KMS-11 (cell line): ENCODE results near the gene EVI5L.

Source experiments
- H2AFZ ChIP-seq: fragments of 200-600 bp; sonication (generic); 2 replicates; pipeline ENCODE4 v1.6.1; 2016; ENCODE audit warnings: antibody characterized with exemption, mixed run types, low read depth
- H3K27ac ChIP-seq: fragments of 200-600 bp; sonication (generic); 2 replicates; pipeline ENCODE4 v1.6.1; 2016; ENCODE audit warnings: mild to moderate bottlenecking, mixed run types
- H3K27me3 ChIP-seq: fragments of 200-600 bp; sonication (generic); 2 replicates; pipeline ENCODE4 v1.6.1; 2017; ENCODE audit warnings: mild to moderate bottlenecking, low read depth, mixed run types, moderate library complexity; ENCODE audit not compliant: insufficient read depth
- H3K36me3 ChIP-seq: fragments of 200-600 bp; sonication (generic); 2 replicates; pipeline ENCODE4 v1.6.1; 2017; ENCODE audit warnings: mild to moderate bottlenecking, mixed run types; ENCODE audit not compliant: insufficient read depth
- H3K4me1 ChIP-seq: fragments of 200-600 bp; sonication (generic); 2 replicates; pipeline ENCODE4 v1.6.1; 2016; ENCODE audit warnings: mild to moderate bottlenecking, low read depth, mixed run types; ENCODE audit not compliant: poor library complexity, severe bottlenecking
- H3K4me2 ChIP-seq: fragments of 200-600 bp; sonication (generic); 2 replicates; pipeline ENCODE4 v1.7.0; 2016; ENCODE audit warnings: mild to moderate bottlenecking, mixed run types
- H3K4me3 ChIP-seq: fragments of 200-600 bp; sonication (generic); IDR thresholded peaks from 2 replicates; pipeline ENCODE4 v1.6.1; 2017; ENCODE audit warnings: low read depth, low read length, mixed read lengths; ENCODE audit not compliant: insufficient read depth
- H3K79me2 ChIP-seq: fragments of 200-600 bp; sonication (generic); 2 replicates; pipeline ENCODE4 v1.6.1; 2016; ENCODE audit warnings: low read depth, mixed run types; ENCODE audit not compliant: insufficient read depth
- H3K9ac ChIP-seq: fragments of 200-600 bp; sonication (generic); 2 replicates; pipeline ENCODE4 v1.6.1; 2016; ENCODE audit warnings: mild to moderate bottlenecking, mixed run types
- H4K20me1 ChIP-seq: fragments of 200-600 bp; sonication (generic); 2 replicates; pipeline ENCODE4 v1.6.1; 2016; ENCODE audit warnings: mild to moderate bottlenecking, mixed run types; ENCODE audit not compliant: insufficient read depth
- TF ChIP-seq, protein P1 (sequence below): fragments of 200-600 bp; sonication (generic); conservative IDR thresholded peaks from 2 replicates; pipeline ENCODE4 v1.6.1; 2017; ENCODE audit warnings: low read depth, mild to moderate bottlenecking, antibody characterized with exemption, low read length, moderate library complexity, mixed read lengths

Gene EVI5L

GRCh38 chr19:7845390-7846154 is 15.6 kb downstream of the EVI5L start:
- no peaks in the 10 kb centered on the region for H3K79me2 ChIP-seq
- H3K4me1 ChIP-seq: no peaks in the 10 kb centered on the region
- H2AFZ ChIP-seq: no peak overlapping the region
- H3K4me2 ChIP-seq: no peak overlapping the region
- no peak overlapping the region for H3K27ac ChIP-seq
- no peaks in the 10 kb centered on the region for H4K20me1 ChIP-seq
- TF ChIP-seq, protein P1, sequence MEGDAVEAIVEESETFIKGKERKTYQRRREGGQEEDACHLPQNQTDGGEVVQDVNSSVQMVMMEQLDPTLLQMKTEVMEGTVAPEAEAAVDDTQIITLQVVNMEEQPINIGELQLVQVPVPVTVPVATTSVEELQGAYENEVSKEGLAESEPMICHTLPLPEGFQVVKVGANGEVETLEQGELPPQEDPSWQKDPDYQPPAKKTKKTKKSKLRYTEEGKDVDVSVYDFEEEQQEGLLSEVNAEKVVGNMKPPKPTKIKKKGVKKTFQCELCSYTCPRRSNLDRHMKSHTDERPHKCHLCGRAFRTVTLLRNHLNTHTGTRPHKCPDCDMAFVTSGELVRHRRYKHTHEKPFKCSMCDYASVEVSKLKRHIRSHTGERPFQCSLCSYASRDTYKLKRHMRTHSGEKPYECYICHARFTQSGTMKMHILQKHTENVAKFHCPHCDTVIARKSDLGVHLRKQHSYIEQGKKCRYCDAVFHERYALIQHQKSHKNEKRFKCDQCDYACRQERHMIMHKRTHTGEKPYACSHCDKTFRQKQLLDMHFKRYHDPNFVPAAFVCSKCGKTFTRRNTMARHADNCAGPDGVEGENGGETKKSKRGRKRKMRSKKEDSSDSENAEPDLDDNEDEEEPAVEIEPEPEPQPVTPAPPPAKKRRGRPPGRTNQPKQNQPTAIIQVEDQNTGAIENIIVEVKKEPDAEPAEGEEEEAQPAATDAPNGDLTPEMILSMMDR: no peak
- no peaks in the 10 kb centered on the region for H3K27me3 ChIP-seq
- H3K36me3 ChIP-seq: no peaks in the 10 kb centered on the region
- no peak overlapping the region for H3K9ac ChIP-seq
- no peak overlapping the region for H3K4me3 ChIP-seq

GRCh38 chr19:7846155-7846646 is 16.2 kb downstream of the EVI5L start:
- H3K9ac ChIP-seq: no peak overlapping the region
- H3K79me2 ChIP-seq: no peaks in the 10 kb centered on the region
- no peaks in the 10 kb centered on the region for H3K4me1 ChIP-seq
- H3K4me3 ChIP-seq: no peak overlapping the region
- H2AFZ ChIP-seq: no peak overlapping the region
- H3K27me3 ChIP-seq: no peaks in the 10 kb centered on the region
- TF ChIP-seq, protein P1: no peak
- H4K20me1 ChIP-seq: no peaks in the 10 kb centered on the region
- H3K27ac ChIP-seq: no peak overlapping the region
- no peaks in the 10 kb centered on the region for H3K36me3 ChIP-seq
- no peak overlapping the region for H3K4me2 ChIP-seq

- Histone ChIP-seq H3K79me2 (no peaks in the 10 kb centered on the region), H3K4me3 (no peak overlapping the region)
Measured at GRCh38 chr19:7847664-7848063, 17.6 kb downstream of the EVI5L start.

DNA sequence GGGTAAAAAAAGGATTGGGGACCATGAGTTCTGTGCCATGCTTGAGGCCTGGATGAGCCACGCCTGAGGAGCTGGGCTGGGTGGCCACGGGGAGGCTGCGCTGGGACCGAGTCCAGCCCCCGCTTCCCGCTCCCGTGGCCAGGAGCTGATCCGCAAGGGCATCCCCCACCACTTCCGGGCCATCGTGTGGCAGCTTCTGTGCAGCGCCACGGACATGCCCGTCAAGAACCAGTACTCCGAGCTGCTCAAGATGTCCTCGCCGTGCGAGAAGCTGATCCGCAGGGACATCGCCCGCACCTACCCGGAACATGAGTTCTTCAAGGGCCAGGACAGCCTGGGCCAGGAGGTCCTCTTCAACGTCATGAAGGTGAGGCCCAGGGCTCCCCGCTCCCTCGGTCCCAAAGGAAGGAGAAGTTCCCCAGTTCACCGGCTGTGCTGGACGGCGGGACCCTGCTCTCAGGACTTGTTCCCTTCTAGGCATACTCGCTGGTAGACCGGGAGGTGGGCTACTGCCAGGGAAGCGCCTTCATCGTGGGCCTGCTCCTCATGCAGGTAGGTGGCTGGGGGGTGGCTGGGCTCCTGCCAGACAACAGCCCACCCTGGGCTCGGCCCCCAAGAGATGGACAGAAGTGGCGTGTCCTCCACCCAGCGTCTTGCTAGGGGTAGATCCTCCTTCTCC is 18.9 kb downstream of the EVI5L start:
- no peak overlapping the region for H2AFZ ChIP-seq
- peaks cover 4% of the 10 kb centered on the region for H3K4me1 ChIP-seq
- H4K20me1 ChIP-seq: no peaks in the 10 kb centered on the region
- no peak overlapping the region for H3K4me2 ChIP-seq
- TF ChIP-seq, protein P1: no peak
- H3K27me3 ChIP-seq: no peaks in the 10 kb centered on the region
- H3K4me3 ChIP-seq: no peak overlapping the region
- no peak overlapping the region for H3K27ac ChIP-seq
- no peak overlapping the region for H3K9ac ChIP-seq
- no peaks in the 10 kb centered on the region for H3K36me3 ChIP-seq
- H3K79me2 ChIP-seq: no peaks in the 10 kb centered on the region

More at GRCh38 chr19:7847664-7848063, 17.6 kb downstream of the EVI5L start:
- no peaks in the 10 kb centered on the region for H4K20me1 ChIP-seq
- no peaks in the 10 kb centered on the region for H3K4me1 ChIP-seq
- no peak overlapping the region for H3K9ac ChIP-seq
- no peak overlapping the region for H3K4me2 ChIP-seq
- H3K36me3 ChIP-seq: no peaks in the 10 kb centered on the region
- no peak overlapping the region for H2AFZ ChIP-seq
- H3K27me3 ChIP-seq: no peaks in the 10 kb centered on the region
- TF ChIP-seq, protein P1: no peak
- H3K27ac ChIP-seq: no peak overlapping the region
